GM19099 (cell line): ENCODE measurements around the gene E2F8.

Experiments used
- POLR2A ChIP-seq: IDR thresholded peaks from 3 replicates; pipeline ENCODE4 v1.6.1; 2011; ENCODE audit warnings: low read depth; ENCODE audit not compliant: insufficient read length; ENCODE audit errors: extremely low read depth

Gene E2F8

DNA sequence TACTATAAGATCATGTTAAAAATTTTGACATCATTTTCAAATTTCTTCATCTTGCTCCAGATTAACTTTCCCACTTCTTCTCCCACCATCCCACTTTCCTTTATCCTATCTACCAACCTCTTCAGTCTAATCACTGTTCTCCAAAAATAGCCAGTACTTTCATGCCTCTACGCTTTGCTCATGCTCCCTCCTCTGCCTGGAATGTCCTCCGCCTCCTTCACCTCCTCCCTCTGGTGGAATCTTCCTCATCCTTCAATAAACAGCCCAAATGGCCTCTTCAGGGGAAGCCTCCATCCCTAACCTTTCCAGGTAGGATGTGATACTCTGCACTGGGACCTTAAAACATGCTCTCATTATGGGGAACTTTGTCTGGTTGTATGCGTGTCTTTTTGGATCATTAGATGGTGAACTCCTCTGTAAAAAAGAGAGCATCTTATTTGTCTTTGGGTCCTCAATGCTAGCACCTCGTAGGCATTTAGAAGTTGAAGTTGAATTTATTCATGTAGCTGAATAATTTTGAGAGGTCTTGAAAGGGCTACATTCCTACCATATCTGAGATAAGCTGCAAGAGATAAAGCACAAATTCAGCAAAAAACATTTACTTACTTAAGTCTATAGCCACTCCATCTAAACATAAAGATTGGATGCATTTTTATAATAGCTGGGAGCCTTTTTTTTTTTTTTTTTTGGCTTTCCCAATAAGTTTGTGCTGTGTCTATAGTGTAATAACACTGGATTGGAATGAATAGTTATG lies 31.0 kb downstream of the E2F8 start:
- no peak for TF ChIP-seq POLR2A

- TF ChIP-seq POLR2A = no peak
Measured at GRCh38 chr11:19208959-19209546, 31.7 kb downstream of the E2F8 start.

GRCh38 chr11:19208181-19208580 lies 32.6 kb downstream of the E2F8 start:
- no peak for TF ChIP-seq POLR2A

DNA sequence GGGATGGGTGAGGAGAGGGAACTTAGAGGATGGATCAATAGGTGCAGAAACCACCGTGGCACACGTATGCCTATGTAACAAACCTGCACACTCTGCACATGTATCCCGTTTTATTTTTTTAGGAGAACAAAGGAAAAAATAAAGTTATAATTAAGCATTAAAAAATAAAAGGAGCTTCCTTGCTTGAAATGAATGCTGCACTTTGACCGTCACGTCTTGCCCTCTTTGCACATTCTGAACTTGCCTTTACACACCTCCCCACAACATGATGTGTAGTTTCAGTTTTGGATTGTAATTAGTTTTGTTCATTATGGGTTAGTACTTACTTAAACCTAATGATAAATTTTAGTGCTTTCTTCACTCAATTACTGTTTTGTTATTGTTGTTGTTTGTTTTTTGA lies 35.9 kb downstream of the E2F8 start:
- no peak for TF ChIP-seq POLR2A

- no peak for TF ChIP-seq POLR2A
Measured at GRCh38 chr11:19201737-19202605, 38.8 kb downstream of the E2F8 start, which contains the start of gene CSRP3. TSS of gene CSRP3 (minus strand) at chr11:19201983. CDS start at chr11:19192448, 9,535 bp downstream.

DNA sequence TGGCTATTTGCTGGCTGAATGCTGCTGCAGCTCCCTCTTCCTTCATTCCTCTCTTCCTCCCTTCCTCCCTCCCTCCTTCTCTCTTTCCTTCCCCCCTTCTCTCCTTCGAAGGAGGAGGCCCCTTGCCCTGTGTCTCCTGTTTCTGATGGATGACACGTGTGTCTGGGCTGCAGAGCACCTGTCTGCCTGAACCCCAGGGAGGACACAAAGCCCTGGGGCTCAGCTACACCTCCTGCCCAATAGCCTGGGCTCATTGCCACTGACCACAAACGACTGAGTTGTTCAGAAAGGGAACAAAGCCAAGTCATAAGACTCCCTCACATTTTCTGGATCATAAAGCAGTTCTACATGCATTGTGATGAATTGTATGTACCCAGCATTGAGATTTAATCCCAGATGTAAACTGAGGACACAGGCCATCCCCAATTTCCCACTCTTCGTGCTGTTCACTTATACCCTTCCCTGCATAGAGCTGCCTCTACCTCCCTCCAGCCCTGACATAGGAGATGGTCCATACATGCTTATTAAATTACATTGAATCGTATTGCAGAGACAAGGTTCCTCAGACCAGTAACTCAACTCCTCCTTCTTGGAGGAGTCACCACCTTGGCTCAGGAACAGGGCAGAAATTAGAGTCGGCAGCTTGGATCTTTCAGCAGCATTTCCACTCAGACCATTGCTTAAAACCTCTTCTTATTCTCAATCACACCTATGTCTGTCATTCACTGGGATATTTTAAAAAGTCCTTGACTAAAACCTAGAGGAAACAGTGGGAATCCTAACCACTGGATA lies 40.1 kb downstream of the E2F8 start:
- TF ChIP-seq POLR2A = no peak

- no peak for TF ChIP-seq POLR2A
Measured at GRCh38 chr11:19199771-19200170, 41.0 kb downstream of the E2F8 start.

DNA sequence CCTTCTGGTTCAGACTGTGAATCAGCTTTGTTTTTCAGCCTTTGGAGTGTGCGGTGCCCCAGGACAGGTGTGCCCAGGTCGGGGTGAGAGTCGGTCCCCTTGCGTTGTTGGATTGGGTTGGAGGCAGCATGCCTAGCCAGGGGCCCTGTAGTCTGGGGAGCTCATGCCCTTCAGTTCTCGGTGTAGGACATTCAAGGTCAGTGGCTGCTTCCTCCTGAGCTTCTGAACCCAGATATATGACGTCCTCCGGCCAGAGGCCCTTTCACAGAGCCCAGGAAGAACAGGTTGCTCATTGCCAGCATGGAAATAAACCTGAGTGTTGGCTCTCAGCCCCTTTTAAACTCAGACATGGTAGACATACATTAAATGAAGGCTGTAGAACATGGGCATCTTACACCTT lies 41.7 kb downstream of the E2F8 start:
- no peak for TF ChIP-seq POLR2A

DNA sequence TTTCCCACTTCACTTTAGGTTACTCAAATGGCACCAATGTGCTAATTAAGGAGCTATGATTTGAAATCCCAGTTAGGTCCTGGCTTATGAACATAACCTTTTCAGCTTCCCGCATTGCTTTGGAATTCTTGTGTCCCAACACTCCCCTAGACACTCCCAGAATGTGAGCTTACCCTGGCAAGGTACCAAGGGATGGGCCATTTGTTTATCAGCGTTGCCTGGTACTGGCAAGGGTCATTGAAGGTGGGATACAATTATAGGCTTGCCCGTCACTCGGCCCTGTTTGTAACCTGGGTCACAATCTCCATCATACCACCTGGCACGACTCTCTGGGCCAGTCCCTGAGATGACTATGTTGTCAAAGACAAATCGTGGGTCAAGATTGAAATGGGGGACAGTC lies 44.3 kb downstream of the E2F8 start:
- no peak for TF ChIP-seq POLR2A

DNA sequence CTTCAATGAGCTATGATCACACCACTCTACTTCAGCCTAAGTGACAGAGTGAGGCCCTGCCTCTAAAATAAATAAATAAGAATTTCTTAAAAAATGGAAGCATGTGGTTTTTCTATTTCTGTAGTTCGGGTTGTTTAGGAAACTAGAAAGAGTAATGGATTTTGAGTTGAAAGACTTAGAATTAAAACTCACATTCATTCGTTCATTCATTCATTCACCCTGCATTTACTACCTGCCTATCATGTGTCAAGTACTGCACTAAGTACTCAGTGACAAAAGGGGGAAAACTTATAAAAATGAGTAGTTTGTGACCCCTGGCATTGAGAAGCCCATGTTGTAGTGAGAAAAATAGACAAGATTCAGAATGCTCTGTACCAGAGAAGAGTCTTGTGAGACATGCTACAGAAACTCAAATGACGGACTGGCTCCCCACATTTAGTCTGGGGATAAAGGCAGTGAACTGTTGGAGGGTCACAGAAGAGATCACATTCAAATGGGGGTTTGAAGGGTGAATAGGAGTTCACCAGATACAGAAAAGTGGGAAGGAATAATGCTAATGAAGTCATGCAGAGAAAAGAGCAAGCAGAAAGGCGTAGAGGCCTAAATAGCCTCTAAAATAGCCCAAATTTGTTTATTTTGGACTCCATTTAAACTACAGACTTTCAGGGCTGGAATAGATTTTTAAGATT lies 46.0 kb downstream of the E2F8 start:
- TF ChIP-seq POLR2A = no peak

GRCh38 chr11:19193916-19194315 lies 46.8 kb downstream of the E2F8 start:
- TF ChIP-seq POLR2A = no peak

GRCh38 chr11:19191530-19192169 lies 49.1 kb downstream of the E2F8 start:
- no peak for TF ChIP-seq POLR2A

- no peak for TF ChIP-seq POLR2A
Measured at GRCh38 chr11:19187833-19188258, 52.9 kb downstream of the E2F8 start.
